Cerebellar nuclear complex (tissue), 1 donor: ENCODE results near the gene COL5A1.
"Not testable (repeated sequence)": the region's sequence is repeated elsewhere in the genome, so short reads cannot be mapped to it uniquely, and the experiment has no call there.

ENCODE experiments used
- DNase-seq, 2 experiments: peaks; one replicate each; lab custom pipeline; 2025; lab: John Stamatoyannopoulos, UW

The COL5A1 gene

DNA sequence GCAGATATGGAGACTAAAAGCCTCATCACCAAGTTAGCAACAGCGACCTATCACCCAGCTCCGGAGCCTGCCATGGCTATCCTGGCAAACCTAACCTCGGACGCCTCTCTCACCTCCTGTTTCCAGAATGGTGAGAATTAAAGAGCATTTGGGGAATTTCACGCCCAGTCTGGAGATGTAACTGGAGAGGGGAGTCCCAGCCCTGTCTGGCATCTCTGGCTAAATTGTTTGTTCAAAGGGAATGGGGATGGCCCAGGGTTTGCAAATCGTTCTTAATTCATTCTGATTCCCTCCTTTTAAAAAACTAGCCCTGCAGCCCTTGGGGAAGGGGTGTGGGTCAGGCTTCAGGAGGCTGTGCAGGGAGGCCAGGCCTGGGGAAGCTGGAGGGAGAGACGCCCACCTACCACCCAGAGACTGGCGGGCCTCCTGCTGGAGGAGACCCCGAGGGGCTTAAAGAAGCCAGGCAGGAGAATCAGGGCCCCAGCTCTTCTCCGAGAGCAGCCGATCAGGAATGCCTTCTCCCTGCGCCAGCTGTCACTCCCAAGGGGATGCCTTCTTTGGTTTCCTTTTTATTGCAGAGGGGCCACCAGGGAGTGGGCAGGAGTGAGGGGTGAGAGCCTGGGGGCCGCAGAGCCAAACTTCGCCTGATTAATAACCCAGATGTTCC, 964 bp upstream of the COL5A1 start:
- no peak for DNase-seq

DNA sequence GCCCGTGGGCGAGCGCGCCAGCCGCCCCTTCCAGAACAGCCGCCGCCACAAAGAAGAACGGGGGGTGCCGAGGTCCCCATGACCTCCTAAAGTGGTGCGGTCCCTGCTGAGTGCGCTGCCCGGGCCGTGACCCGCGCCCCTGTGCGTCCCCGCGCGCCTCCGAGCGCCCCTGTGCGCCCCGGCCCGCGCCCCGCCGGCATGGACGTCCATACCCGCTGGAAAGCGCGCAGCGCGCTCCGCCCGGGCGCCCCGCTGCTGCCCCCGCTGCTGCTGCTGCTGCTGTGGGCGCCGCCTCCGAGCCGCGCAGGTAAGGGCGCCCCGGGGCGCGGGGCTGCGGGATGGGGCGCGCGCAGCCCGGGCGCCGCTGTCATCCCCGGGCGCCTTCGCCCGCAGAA, 384 bp downstream of the COL5A1 start:
- DNase-seq = no peak

DNA sequence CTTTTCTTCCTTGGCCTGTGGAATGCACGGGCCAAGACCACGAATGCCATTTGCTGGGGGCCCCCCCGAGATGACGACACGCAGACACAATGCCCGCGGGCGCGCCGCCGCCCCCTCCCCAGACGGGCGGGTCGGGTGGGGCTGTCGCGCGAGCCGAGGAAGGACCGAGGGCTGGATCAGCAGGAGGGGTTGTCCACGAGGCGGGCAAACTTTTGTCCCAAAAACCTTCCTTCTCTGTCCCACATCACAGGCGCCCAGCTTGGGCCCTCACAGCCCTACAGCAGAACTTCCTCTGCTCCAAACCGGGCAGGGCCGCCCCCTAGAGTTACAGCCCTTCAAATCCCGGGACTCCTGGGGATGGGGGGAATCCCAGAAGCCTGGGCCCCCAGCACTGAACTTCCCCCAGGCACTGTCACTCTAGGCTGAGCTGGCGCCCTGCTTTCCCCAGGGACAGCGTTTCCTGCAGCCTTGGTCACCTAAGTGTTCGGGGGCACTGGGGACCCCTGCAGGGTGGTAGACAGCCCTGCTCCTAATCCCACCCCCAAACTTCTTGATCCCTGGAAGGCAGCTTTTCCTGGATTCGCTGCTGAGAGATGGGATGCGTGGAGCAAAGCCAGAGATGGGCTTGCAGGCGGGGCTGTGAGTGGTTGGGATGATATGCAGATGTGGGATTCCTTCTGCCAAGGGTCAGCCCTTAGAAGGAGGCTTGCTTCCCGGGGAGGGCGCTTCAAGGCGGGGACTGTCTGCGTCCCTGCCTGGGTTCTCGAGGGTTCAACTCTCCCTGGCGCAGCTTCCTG, 980 bp downstream of the COL5A1 start:
- no peak for DNase-seq

DNA sequence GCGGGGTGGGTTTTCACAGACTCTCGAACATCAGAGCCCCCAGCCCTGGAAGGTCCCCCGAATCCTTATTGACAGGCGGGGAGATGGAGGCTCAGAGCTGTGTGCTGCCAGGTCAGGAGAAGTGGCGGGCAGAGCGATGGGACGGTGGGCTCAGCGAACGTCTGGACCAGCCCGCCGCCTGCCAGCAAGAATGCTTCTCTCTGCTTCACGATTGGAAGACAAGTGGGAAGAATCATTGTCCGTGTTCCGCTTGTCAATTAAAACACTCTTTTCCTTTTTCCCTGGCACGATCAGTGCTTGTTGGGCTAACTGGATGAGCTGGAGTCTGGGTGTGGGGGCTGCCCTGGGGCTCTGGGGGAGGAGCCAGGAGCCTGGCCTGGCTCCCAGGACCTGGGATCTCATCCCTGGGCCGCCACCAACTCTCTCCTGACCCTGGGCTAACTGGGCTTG, 1.6 kb downstream of the COL5A1 start:
- DNase-seq = no peak

DNA sequence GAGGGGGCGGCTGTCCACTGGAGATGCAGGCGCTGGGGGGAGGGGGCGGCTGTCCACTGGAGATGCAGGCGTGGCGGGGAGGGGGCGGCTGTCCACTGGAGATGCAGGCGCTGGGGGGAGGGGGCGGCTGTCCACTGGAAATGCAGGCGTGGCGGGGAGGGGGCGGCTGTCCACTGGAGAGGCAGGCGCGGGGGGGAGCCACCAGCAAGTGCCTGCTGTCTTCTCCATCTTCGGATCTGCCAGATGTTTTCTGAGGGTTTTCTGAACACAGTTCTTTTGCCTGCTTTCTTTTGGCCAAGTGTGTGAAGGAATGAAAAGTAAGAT, 2.8 kb downstream of the COL5A1 start:
- DNase-seq = not testable (repeated sequence)

DNA sequence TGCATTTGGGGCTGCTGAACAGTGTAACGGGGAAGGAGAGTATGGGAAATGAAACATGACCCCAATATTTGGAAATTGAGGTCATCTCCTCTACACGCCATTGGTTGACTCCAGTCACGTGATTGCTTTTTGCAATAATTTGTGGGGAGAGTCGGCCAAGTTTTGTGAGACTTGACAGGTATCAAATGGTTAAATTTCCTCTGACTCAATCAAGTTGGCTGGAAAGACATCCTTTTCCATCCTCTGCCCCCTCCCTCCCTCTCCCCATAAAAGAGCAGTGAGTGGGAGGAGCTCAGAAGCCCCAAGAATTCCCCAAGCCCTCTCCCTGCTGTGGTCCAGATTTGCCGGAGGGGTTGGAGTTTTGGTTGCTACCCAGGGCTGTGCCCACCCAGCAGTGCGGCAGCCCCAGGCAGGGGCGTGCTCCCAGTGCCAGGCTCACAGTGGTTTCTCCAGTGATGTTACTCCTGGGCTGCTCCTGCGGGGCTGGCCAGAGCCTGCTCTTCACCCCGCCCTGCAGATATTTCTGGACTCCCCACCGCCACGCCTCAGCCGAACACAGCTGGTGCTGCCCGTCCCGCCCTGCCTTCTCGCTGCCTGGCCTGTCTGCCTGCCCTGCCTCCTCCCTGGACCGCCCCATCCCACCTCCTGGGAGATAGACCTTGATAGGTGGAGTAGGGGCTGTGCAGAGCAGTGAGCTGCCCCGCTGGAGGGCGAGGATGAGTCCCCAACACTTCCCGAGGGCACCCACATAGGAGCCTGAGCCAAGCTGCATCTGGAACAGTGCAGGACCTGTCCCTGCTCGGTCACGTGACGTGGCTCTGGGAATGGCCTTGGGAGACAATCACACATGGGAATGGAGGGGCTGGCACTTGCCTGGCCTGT, 3.4 kb downstream of the COL5A1 start:
- DNase-seq = no peak

DNA sequence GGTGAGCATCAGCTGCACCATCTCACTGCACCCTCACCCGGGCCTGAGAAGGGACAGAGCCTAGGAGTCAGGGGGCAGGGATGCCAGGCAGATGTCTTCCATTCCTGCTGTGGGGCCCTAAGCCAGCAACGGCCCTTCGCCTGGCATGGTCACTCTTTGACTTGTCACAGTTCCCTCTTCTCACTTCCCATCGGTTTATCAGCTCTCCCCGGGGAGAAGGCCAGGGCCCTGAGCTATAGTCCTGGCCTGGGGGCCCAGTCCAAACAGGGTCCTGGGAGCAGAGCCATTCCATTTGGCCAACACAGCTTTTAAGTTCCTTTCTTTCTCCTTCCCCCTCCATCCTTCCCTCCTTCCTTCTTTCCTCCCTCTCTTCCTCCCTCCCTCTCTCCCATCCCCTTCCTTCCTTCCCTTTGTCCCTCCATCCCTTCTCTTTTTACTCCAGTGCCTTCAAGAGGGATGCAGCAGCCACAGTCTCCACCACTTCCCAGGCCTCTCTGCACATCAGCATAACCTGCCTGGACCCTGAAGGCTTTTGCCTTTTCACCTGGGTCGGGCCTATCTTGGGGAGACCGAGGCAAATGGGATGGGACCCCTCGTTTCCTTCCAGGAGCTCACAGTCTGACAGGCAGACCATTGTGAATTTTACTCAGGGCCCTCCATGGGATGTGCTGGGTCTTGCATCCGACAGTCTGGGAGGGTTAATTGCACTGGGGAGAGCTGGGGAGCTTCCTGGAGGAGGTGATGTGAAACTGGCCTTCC, 4.2 kb downstream of the COL5A1 start:
- DNase-seq = no peak

DNA sequence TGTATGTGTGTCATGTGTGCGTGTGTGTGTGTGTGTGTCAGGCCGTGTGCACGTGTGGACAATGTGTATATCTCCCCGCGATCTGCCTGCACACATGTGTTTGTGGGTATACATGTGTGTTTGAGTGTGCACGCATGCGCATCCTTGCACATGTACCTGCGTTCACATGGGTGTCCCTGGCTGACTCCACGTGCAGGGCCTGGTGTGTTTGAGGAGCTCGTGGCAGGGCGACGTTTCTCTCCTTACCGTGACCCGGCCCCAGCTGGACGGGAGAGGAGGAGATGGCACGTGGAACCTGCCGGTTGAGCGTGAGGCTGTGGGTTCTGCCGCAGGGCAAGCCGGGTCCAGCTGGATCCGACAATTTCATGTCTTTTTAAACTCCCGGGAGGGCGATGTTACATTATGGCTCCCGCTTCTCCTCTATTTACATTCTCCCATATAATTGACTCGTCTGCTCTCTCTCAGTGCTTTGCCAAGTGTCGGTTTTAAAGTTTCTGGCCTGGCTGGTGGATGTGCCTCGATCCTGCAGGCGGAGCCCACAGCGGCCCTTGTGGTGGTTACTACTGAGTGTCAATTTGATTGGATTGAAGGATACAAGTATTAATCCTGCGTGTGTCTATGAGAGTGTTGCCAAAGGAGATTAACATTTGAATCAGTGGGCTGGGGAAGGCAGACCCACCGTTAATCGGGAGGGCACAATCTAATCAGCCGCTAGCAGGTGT, 5.9 kb downstream of the COL5A1 start:
- no peak for DNase-seq

DNA sequence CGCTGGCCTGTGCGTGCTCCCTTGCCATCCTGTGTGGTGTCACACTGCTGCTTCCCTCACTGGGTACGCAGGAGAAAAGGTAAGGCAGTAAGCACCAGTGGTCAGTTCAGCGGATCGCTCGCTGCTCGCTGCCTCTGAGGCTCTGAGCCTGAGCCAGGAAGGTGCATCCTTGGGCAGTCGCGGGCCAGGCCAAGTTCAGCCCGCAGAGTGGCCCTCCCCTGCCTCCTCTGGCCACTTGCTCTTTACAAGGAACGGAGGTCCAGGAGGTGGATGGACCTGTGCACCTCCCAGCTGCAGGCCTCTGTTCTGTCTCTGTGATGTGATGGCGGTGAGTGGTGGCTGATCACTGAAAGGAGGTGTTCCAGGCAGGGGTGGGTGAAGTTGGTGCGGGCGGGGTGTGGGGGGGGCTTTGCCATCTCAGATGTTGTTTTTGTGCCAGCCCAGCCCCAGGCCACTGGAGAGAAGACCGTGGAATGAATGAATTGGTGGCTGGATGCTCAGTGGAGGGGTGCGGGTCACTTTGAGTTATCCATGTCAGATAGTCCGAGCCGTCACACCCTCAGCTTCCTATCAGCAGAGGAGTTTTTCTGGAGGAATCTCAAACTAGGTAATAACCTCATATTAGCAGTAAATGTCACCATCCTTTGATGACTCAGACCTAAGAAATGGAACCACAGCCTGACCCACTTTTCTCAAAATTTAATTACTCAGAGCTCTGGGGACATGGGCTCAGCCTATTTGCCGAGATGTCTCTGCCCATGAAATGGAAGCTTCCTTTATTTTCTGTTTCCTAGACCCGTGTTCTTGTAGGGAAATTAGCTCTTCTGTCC, 7.3 kb downstream of the COL5A1 start:
- DNase-seq = no peak

DNA sequence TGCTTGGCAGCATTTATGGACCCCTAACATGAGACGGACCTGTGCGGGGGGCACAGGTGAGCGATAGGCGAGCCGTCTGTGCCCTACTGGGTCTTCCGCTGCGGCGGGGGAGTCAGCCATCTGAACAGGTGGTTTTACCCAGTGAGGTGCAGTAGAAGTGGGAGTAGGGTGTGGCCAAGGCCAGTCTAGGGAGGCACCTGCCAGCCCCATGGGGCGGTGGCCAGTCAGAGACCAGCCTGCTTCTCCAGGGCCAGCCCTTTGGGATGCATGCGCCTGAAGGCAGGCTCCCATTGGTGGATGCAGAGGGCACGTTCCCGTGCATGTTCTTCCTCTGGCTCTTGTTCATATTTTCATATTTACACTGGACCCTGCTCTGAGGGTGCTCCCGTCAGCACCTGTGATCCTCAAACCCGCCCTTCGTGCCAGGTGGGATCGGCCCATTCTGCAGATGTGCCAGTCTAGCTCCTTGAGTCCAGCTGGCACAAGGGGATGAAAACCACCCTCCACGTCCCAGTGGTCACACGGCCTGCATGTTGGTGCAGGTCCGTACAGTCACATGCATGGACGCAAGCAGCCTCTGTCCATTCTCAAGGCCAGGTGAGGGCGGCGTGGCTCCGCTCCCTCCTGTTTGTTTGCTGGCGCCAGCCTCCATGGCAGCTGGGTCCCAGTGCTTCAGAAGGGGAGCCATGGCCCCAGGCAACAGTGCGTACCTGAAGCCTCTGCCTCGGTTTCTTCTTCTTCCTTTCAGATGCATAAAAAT, 9.0 kb downstream of the COL5A1 start:
- DNase-seq = no peak

DNA sequence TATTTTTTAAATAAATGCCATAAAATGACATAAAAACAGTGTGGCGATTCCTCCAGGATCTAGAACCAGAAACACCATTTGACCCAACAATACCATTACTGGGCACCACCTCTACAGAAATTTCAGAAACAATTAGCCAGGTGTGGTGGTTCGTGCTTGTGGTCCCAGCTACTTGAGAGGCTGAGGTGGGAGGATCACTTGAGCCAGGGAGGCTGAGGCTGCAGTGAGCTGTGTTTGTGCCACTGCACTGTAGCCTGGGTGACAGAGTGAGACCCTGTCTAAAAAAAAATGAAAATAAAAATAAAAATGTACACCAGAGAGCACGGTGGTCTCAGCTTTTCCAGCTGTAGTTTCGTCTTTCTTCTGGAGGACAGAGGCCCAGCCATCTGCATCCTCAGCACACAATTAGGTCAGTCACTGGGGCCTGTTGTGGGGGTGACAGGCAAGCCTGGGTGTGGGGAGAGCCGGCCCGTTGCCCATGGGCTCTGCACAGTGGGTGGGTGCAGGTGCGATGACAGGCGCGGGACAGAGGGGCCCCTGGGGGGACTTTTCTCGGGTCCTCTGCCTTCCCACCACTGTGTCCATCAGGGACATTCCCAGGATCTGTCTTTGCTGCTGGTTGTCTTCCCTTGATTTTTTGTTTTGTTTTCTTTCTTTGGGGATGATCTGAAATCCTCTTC, 9.8 kb downstream of the COL5A1 start:
- DNase-seq = no peak

DNA sequence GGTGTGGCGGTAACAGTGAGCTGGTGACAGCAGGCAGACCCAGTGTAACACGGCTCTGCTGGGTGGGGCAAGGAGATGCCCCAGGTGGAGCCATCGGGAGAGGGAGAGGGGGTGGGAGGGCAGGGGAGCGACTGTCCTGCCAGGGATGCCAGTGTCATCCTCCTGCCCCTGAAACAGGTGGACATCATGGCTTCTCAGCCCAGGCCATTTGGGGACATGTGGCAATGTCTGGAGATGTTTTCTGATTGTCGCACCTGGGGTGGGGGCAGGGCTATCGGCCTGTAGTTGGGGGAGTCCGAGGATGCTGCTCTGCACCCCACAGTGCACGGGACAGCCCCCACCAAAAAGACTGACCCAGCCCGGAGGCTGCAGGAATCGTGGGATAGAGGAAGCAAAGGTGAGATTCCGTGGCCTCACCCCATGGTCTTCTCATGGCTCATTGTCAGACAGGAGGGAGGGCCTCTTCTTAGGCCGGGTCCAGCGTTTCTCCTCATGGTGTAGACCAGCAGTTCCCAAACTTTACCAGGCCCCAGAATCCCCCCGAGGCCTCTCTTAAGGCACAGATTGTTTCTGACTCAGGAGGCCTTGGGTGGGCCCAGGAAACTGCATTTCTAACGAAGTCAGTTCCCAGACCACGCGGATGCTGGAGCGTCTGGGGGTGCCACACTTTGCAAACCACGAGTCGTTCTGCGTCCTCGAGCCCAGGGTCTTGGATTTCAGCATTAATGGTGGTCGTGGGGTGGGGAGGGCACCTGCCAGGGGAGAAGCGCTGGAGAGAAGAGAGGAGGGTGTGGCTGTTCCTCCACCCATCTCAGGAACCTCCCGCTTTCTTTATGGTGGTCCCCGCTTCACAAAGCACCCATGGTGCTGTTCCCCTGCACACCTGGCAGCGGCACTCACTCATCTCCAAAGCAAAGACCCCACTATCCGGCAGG, 11.0 kb downstream of the COL5A1 start:
- no peak for DNase-seq

DNA sequence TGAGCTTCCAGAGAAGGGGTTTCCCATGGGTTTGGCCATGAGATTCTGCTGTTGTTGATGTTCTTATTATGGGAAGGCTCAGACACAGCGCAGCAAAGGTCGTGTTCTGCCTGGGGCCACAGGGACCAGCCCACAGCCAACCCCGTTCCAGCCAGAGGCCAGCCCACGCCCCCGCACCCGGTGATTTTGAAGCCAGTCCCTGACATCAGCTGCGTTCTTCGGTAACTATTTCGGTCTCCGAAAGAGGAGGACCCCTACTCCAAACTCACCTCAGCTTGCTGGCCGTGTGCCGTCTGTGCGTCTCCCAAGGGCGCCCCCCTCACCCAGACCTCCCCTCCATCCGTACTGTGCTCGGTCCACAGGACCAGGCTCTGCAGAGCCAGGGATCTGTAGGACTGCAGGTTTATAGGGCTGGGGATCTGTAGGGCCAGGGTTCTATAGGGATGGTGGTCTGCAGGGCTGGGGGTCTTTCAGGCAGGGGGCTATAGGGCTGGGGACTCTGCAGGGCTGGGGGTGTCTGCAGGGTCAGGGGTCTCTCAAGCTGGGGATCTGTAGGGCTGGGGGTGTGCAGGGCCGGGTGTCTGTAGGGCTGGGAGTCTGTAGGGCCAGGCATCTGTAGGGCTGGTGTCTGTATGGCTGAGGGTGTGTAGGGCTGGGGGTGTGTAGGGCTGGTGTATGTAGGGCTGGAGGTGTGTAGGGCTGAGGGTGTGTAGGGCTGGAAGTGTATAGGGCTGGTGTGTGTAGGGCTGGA, 11.8 kb downstream of the COL5A1 start:
- no peak for DNase-seq

DNA sequence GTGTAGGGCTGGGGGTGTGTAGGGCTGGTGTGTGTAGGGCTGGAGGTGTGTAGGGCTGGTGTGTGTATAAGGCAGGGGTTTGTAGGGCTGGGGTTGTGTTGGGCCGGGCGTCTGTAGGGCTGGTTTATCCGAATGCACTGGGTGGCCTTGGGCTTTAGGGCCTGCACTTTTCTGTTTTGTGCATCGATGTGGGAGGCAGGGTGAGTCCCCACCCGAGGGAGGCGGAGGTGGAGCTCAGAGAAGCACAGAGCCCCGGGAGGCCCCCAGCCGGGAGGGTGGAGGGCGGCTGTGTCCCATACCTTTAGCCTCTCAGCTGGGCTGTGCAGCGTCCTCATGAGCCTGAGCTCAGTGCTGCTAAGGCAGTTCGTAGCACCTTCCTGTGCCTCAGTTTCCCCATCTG, 13.5 kb downstream of the COL5A1 start:
- DNase-seq = no peak

DNA sequence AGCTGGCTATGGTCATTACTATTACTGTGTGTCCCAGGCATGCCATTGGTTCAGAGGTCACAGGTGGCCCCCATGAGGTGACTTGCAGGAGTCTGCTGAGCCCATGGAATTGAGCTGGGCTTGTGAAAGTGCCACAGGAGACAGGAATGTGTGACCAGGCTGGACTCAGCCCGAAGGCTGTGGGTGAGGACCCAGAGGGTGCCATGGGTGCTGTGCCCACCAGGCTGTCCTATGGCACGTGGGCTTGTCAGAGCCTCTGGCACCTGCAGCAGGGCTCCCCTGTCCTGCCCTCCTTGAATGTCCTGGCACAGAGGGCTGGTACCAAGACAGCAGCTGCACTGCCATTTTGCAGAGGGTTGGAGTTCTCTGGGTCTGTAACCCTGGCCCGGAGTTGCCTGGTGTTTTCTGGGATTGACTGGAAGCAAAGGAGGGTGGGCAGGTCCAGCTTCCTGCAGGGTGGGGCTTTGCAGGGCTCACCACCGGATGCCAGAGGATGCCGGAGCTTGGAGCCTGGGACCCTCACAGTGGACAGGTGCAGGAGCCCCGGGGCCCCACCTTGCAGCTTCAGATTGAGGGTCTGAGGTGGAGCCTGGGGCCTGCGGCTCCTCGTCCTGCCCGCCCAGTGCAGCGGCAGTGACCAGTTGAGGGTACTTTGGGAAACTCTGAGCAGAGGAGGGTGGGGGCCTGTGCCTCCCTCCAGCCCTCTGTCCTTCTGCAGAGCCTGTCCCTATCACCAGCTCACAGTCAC, 14.2 kb downstream of the COL5A1 start:
- no peak for DNase-seq

DNA sequence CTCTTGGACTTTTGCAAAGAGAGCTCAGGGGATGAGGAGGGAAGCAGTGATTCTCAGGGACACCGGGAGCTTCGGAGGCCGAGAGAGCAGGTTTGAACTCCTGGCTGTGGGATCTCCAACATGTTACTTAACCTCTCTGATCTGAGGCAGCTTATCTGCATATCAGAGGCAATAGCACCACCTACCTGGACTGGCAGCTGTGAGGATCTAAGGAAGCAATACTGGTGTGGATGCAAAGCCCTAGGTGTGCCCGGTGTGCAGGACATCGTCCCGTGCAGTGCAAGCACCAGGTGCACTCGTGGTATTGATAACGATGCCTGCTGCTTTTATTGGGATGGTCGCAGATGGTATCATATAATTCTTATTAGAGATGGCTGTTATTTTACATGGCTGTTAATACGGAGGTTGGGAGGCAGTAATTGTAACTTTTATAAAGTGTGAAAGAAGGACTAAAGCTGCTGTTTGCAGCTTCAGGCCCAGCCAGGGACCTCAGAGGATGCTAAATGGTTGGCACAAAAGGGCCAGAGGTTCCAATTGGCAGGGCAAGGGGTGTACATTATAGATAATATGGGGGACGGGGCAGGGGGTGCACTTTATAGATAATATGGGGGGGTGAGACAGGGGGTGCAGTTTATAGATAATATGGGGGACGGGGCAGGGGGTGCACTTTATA, 14.9 kb downstream of the COL5A1 start:
- no peak for DNase-seq
